NT2/D1 (cell line): ENCODE data around the gene SPATA13.

Source experiments
- SUZ12 ChIP-seq: IDR thresholded peaks from 2 replicates; pipeline ENCODE4 v1.6.1; 2011; ENCODE audit not compliant: insufficient read length, insufficient read depth; ENCODE audit errors: extremely low read depth
- ZNF274 ChIP-seq: IDR thresholded peaks from 2 replicates; pipeline ENCODE4 v1.6.1; 2011; ENCODE audit warnings: mild to moderate bottlenecking, low read depth, low read length

DNA sequence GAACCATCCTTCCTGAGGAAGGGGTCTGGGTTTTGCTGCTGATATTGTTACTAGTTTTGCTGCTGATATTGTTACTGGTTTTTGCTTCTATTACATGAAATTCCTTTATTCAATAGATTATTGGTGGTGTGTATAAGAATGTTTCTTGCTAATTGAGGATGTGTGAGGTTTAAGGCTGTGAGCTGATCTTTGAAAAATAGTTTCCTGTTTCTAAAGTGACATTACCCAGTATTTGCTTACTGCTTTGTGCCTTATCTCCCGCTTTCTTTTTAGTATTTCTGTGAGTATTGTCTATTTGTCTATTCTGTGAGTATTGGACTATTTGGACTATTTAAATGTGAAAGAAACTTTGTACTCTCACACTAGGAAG, 110.7 kb downstream of the SPATA13 start:
- no peak for TF ChIP-seq SUZ12
- TF ChIP-seq ZNF274, result no peak
